Epithelial cell of proximal tubule (primary cell): ENCODE data around the gene SNAI3. TPM values are rescaled to one million over a fixed set of nuclear protein-coding genes. Genes with fewer than 3 reads are reported as not detected.

Experiments
- DNase-seq: peaks from one replicate; pipeline ENCODE4 v3.0.0-alpha.2; 2011; ENCODE audit warnings: low read depth
- H3K4me3 ChIP-seq: 2 replicates; pipeline ENCODE4 v1.5.1; 2011; ENCODE audit warnings: low read depth, mild to moderate bottlenecking, low read length
- total RNA-seq: library from RNA; depleted of rRNA; stranded (reverse); fragments of >200 nt; gene quantifications from 2 replicates; pipeline ENCODE4 v1.2.3, GENCODE V29; 2015
- TF ChIP-seq, protein P1 (sequence below): conservative IDR thresholded peaks from 2 replicates; pipeline ENCODE4 v1.5.1; 2012; ENCODE audit warnings: low read depth, mild to moderate bottlenecking, low read length

SNAI3 gene
- total RNA-seq, 1 donor from 2014 or later: 0.23 TPM

DNA sequence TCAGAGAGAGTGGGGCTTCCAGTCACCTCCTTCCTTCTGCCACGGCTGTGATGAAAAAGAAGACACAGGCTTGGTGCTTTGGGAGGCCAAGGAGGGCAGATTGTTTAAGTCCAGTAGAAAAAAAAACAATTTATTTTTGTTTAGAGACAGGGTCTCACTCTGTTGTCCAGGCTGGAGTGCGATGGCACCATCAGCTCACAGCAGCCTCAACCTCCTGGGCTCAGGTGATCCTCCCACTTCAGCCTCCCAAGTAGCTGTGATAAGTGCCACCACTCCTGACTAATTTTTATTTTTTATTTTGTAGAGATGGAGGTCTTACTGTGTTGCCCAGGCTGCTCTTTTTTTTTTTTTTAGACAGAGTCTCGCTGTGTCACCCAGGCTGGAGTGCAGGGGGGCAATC, 20.7 kb downstream of the SNAI3 start:
- TF ChIP-seq, protein P1, sequence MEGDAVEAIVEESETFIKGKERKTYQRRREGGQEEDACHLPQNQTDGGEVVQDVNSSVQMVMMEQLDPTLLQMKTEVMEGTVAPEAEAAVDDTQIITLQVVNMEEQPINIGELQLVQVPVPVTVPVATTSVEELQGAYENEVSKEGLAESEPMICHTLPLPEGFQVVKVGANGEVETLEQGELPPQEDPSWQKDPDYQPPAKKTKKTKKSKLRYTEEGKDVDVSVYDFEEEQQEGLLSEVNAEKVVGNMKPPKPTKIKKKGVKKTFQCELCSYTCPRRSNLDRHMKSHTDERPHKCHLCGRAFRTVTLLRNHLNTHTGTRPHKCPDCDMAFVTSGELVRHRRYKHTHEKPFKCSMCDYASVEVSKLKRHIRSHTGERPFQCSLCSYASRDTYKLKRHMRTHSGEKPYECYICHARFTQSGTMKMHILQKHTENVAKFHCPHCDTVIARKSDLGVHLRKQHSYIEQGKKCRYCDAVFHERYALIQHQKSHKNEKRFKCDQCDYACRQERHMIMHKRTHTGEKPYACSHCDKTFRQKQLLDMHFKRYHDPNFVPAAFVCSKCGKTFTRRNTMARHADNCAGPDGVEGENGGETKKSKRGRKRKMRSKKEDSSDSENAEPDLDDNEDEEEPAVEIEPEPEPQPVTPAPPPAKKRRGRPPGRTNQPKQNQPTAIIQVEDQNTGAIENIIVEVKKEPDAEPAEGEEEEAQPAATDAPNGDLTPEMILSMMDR: no peak
- DNase-seq: no peak
- no peak overlapping the region for H3K4me3 ChIP-seq

DNA sequence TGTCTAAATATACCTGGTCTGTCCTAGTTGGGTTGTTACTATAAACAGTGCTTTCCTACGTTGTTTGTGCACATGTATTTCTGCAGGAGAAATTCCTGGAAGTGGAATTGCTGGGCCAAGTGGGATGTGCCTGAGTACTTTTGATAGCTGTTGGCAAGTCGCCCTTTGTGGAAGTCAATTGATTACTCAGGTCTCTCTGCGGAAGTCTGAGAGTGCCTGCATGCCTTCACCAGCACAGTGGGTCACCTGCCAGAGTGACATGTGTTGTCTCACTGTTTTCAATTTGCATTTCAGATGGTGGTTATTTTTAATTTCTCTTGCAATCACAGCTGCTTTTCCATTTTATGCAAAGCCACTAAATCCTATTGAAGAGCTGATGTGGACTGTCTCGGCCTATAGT, 21.2 kb downstream of the SNAI3 start:
- no peak for DNase-seq
- TF ChIP-seq, protein P1: no peak
- H3K4me3 ChIP-seq: no peak overlapping the region

DNA sequence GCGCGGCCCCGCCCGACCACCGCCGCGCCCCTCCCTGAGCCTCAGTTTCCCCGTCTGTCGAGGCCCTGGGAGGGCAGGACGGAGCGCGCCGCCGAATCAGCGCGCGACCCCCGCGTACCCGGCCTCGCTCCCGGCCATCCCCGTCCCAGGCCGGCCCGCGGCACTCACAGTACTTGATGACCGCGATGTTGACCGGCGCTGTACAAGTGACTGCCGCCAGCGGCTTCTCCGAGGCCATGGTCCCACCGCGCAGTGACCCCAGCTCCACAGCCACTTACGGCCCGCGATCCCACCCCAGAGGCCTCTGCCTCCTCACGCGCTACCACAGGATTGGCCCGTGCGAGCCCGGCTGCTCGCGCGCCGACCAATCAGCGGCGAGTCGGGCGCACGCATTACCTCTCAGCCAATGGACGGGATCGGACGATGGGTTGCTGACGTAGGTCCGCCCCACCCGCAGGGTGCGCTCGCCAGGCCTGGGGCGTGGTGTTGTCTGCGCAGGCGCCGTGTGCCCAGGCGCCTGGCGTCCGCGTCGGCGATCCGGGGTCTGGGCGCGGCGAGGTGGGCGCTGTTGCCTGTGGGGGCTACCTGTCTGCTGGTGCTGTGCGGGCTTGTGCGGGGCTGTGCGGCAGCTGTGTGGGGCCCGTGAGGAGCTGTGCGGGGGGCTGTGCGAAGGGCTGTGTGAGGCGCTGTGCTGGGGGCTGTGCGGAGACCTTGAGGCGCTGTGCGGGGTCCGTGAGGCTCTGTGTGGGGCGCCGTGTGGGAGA, 23.3 kb downstream of the SNAI3 start, which contains the start of gene MVD:
Gene MVD, minus strand, starts transcription at position 249 of the 764 bp plus-strand sequence. Its CDS starts 11 bp downstream, at position 238.
- peak within 1 kb of the TSS; percentile 98 for H3K4me3 ChIP-seq
- TF ChIP-seq, protein P1: peak; percentile 4
- peak; percentile 63 for DNase-seq

DNA sequence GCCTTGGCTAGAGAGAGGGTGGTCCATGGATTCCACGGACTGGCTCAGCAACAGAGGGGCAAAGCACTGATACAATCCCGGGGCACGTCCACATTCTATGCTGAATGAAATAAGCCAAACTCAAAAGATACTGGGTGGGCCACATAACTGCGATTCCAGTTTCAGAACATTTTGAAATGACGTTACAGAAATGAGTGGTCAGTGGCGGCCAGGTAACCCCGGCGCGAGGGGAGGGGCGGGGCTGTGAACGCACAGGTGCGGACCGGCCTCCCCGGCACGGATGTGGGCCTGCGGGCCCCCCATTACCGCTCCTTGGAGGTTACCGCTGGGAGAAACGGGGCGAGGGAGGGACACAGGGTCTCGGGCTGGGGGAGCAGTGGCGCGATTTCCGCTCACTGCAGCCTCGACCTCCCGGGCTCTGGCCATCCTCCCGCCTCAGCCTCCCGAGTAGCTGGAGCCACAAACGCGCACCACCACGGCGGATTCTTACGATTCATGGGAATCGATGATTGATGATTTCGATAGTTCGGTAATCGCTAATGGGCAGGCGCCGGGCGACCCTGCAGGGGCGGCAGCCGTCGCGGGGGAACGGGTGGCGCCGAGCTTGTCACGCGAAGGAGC, 24.0 kb downstream of the SNAI3 start:
- TF ChIP-seq, protein P1: no peak
- DNase-seq: no peak
- H3K4me3 ChIP-seq: peak overlapping the region; percentile 98

DNA sequence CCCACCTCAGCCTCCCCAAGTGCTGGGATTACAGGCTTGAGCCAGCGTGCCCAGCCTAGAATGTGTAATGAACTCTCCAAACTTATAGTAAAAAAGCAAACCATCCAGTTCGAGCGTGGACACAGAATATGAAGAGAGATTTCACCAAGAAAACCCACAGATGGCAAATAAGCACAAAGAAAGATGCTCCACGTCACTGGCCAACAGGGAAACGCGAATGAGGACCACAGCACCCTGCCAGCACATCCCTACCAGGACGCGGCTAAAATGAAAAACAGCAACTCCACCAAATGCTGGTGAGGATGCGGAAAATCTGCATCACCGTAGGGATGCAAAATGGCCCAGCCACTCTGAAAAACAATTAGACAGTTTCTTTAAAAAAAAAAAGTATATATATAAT, 24.8 kb downstream of the SNAI3 start:
- DNase-seq: no peak
- TF ChIP-seq, protein P1: no peak
- no peak overlapping the region for H3K4me3 ChIP-seq

DNA sequence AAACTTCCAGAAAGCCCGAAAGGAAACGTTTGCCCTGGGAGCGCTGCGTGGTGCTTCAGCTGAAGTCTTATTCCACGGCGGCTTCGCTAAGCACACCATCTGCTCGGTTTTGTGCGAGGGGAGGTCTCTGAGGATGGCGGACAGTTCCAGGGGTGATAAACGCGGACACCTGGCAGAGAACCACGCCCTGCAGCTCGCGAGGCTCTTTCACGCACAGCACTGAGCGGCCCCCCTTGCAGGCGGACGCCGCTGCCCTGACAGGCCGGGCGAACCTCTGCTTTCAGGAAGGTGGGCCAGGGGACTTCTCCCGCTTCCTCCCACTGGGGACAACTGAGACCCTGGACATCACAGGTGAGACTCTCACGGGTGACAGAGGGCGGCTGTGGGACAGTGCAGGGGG, 27.1 kb downstream of the SNAI3 start:
- DNase-seq: no peak
- TF ChIP-seq, protein P1: no peak
- no peak overlapping the region for H3K4me3 ChIP-seq
